IMR-90 (cell line): ENCODE results near the gene PLD3. TPM values are rescaled to one million over a fixed set of nuclear protein-coding genes. Genes with fewer than 3 reads are reported as not detected.

ENCODE experiments used
- ATAC-seq: fragments of 200-7000 bp; cut with Tn5 transposase; 2 replicates; pipeline ENCODE4 v1.9.1; 2020; ENCODE audit warnings: low read depth, mild to moderate bottlenecking, moderate library complexity
- BruUV-seq: library from RNA; stranded (reverse); fragments of 400-500 nt; replicated peaks from 2 replicates; lab custom pipeline; 2021; lab: Mats Ljungman, UMichigan
- CTCF ChIA-PET: fragments of 300-600 bp; formaldehyde crosslinking; extraction: SDS; loops from one replicate; lab custom pipeline; 2021; ENCODE audit warnings: antibody characterized with exemption; lab: Yijun Ruan, JAX
- POLR2A ChIA-PET: fragments of 300-600 bp; sonication (Branson Sonifier 250); formaldehyde crosslinking; loops from one replicate; lab custom pipeline; 2022; ENCODE audit warnings: antibody characterized with exemption; ENCODE audit not compliant: unreplicated experiment; lab: Charles Lee
- DNase-seq: peaks from one replicate; pipeline ENCODE4 v3.0.0; 2013
- H2AFZ ChIP-seq: replicated peaks from 2 replicates; pipeline ENCODE3; 2013; ENCODE audit warnings: low read length, mild to moderate bottlenecking; ENCODE audit not compliant: poor library complexity
- H2AK5ac ChIP-seq: 2 replicates; pipeline ENCODE4 v1.6.1; 2013; ENCODE audit warnings: low read depth, low read length, inconsistent platforms
- H2AK9ac ChIP-seq: replicated peaks from 2 replicates; pipeline ENCODE3; 2013; ENCODE audit warnings: mild to moderate bottlenecking, low read depth, low read length, moderate library complexity; ENCODE audit not compliant: poor library complexity
- H2BK120ac ChIP-seq: 2 replicates; pipeline ENCODE4 v1.6.1; 2013; ENCODE audit warnings: low read depth, low read length, inconsistent platforms
- H2BK15ac ChIP-seq: 3 replicates; pipeline ENCODE4 v1.6.1; 2013; ENCODE audit warnings: low read depth, low read length, inconsistent platforms
- H2BK20ac ChIP-seq: 2 replicates; pipeline ENCODE4 v1.6.1; 2013; ENCODE audit warnings: low read depth, mild to moderate bottlenecking, inconsistent platforms, low read length, moderate library complexity
- H2BK5ac ChIP-seq: 2 replicates; pipeline ENCODE4 v1.6.1; 2013; ENCODE audit warnings: mild to moderate bottlenecking, low read depth, low read length, inconsistent platforms; ENCODE audit not compliant: poor library complexity, severe bottlenecking
- H3K14ac ChIP-seq: replicated peaks from 2 replicates; pipeline ENCODE4 v1.6.1; 2013; ENCODE audit warnings: low read depth, low read length, inconsistent platforms
- H3K18ac ChIP-seq: 2 replicates; pipeline ENCODE4 v1.6.1; 2013; ENCODE audit warnings: low read depth, low read length, control low read depth
- H3K23ac ChIP-seq: 2 replicates; pipeline ENCODE4 v1.6.1; 2013; ENCODE audit warnings: low read depth, low read length, inconsistent platforms
- H3K27ac ChIP-seq: 2 replicates; pipeline ENCODE4 v1.5.1; 2013; ENCODE audit warnings: mild to moderate bottlenecking, control low read depth, low read length; ENCODE audit not compliant: insufficient read depth
- H3K27me3 ChIP-seq: 2 replicates; pipeline ENCODE4 v1.6.1; 2013; ENCODE audit warnings: low read length; ENCODE audit not compliant: control insufficient read depth, insufficient read depth
- H3K36me3 ChIP-seq: 2 replicates; pipeline ENCODE4 v1.6.1; 2013; ENCODE audit warnings: low read length, mixed read lengths; ENCODE audit not compliant: control insufficient read depth, insufficient read depth
- H3K4ac ChIP-seq: 2 replicates; pipeline ENCODE4 v1.6.1; 2013; ENCODE audit warnings: low read depth, low read length, inconsistent platforms
- H3K4me1 ChIP-seq: 2 replicates; pipeline ENCODE4 v1.6.1; 2013; ENCODE audit warnings: low read length, mixed read lengths; ENCODE audit not compliant: control insufficient read depth, insufficient read depth
- H3K4me2 ChIP-seq: 2 replicates; pipeline ENCODE4 v1.6.1; 2013; ENCODE audit warnings: low read depth, mild to moderate bottlenecking, control low read depth, low read length, moderate library complexity
- H3K4me3 ChIP-seq: 2 replicates; pipeline ENCODE4 v1.5.1; 2013; ENCODE audit warnings: low read depth, mild to moderate bottlenecking, control low read depth, low read length, moderate library complexity; ENCODE audit not compliant: insufficient read depth
- H3K56ac ChIP-seq: 2 replicates; pipeline ENCODE4 v1.6.1; 2013; ENCODE audit warnings: low read length, inconsistent platforms; ENCODE audit not compliant: insufficient read depth; ENCODE audit errors: extremely low read depth
- H3K79me1 ChIP-seq, 2 experiments: 2 replicates each; pipeline ENCODE4 v1.6.1; 2013; ENCODE audit warnings: low read length in 2 of 2, inconsistent platforms in 1 of 2, low read depth in 1 of 2
- H3K9ac ChIP-seq: 2 replicates; pipeline ENCODE4 v1.6.1; 2013; ENCODE audit warnings: low read depth, low read length, control low read depth
- H3K9me1 ChIP-seq: 2 replicates; pipeline ENCODE4 v1.6.1; 2013; ENCODE audit warnings: low read length, inconsistent platforms; ENCODE audit not compliant: insufficient read depth
- H3K9me3 ChIP-seq: 2 replicates; pipeline ENCODE4 v1.6.1; 2013; ENCODE audit warnings: low read length; ENCODE audit not compliant: control insufficient read depth, insufficient read depth
- H4K20me1 ChIP-seq: 2 replicates; pipeline ENCODE4 v1.6.1; 2013; ENCODE audit warnings: low read length, inconsistent platforms; ENCODE audit not compliant: insufficient read depth
- H4K5ac ChIP-seq: 2 replicates; pipeline ENCODE4 v1.6.1; 2013; ENCODE audit warnings: mild to moderate bottlenecking, low read depth, low read length, control low read depth
- H4K8ac ChIP-seq, 2 experiments: 2 replicates each; pipeline ENCODE4 v1.6.1; 2013; ENCODE audit warnings: low read depth in 2 of 2, low read length in 2 of 2, control low read depth in 1 of 2, inconsistent platforms in 1 of 2
- H4K91ac ChIP-seq: 2 replicates; pipeline ENCODE4 v1.6.1; 2013; ENCODE audit warnings: low read depth, low read length, inconsistent platforms; ENCODE audit not compliant: insufficient read depth
- BHLHE40 ChIP-seq: fragments of 150-350 bp; IDR thresholded peaks from 2 replicates; pipeline ENCODE4 v1.6.1; 2016; ENCODE audit warnings: mild to moderate bottlenecking, low read depth, low read length
- CEBPB ChIP-seq: IDR thresholded peaks from 2 replicates; pipeline ENCODE4 v1.6.1; 2012; ENCODE audit warnings: low read depth, low read length, improper control_type of control experiment
- CHD1 ChIP-seq: IDR thresholded peaks from 2 replicates; pipeline ENCODE4 v1.6.1; 2012; ENCODE audit warnings: low read depth, low read length, improper control_type of control experiment
- CTCF ChIP-seq: conservative IDR thresholded peaks from 2 replicates; pipeline ENCODE4 v1.5.1; 2012; ENCODE audit warnings: mild to moderate bottlenecking, low read depth, low read length, improper control_type of control experiment
- ELK1 ChIP-seq: fragments of 150-350 bp; IDR thresholded peaks from 2 replicates; pipeline ENCODE4 v1.6.1; 2016; ENCODE audit warnings: low read depth, mild to moderate bottlenecking, low read length, moderate library complexity, borderline replicate concordance
- FOS ChIP-seq: fragments of 150-350 bp; IDR thresholded peaks from 2 replicates; pipeline ENCODE4 v1.6.1; 2016; ENCODE audit warnings: low read depth, low read length
- MAFK ChIP-seq: IDR thresholded peaks from 2 replicates; pipeline ENCODE4 v1.6.1; 2012; ENCODE audit warnings: low read depth, low read length, improper control_type of control experiment
- MAZ ChIP-seq: IDR thresholded peaks from 2 replicates; pipeline ENCODE4 v1.6.1; 2012; ENCODE audit warnings: low read depth, mild to moderate bottlenecking, low read length, improper control_type of control experiment, moderate library complexity, borderline replicate concordance
- MXI1 ChIP-seq: IDR thresholded peaks from 2 replicates; pipeline ENCODE4 v1.6.1; 2012; ENCODE audit warnings: low read depth, mild to moderate bottlenecking, low read length, moderate library complexity, borderline replicate concordance
- NFE2L2 ChIP-seq: fragments of 150-350 bp; IDR thresholded peaks from 2 replicates; pipeline ENCODE4 v1.6.1; 2016; ENCODE audit warnings: low read depth, mild to moderate bottlenecking, low read length
- POLR2A ChIP-seq: IDR thresholded peaks from 2 replicates; pipeline ENCODE4 v1.6.1; 2012; ENCODE audit warnings: mild to moderate bottlenecking, low read depth, low read length
- RAD21 ChIP-seq: IDR thresholded peaks from 2 replicates; pipeline ENCODE4 v1.6.1; 2012; ENCODE audit warnings: low read length, improper control_type of control experiment
- RCOR1 ChIP-seq: IDR thresholded peaks from 2 replicates; pipeline ENCODE4 v1.6.1; 2012; ENCODE audit warnings: mild to moderate bottlenecking, low read length, improper control_type of control experiment; ENCODE audit not compliant: insufficient replicate concordance
- RFX5 ChIP-seq: IDR thresholded peaks from 2 replicates; pipeline ENCODE4 v1.8.0; 2012; ENCODE audit warnings: low read depth, mild to moderate bottlenecking, low read length, moderate library complexity
- SMC3 ChIP-seq: fragments of 150-350 bp; IDR thresholded peaks from 2 replicates; pipeline ENCODE4 v1.6.1; 2016; ENCODE audit warnings: low read depth, mild to moderate bottlenecking, antibody characterized with exemption, low read length, moderate library complexity
- USF2 ChIP-seq: fragments of 150-350 bp; IDR thresholded peaks from 2 replicates; pipeline ENCODE4 v1.6.1; 2017; ENCODE audit warnings: mild to moderate bottlenecking, antibody characterized with exemption, low read length, low read depth
- WGBS, 2 experiments: methylation state at CpG; one replicate each; pipeline versions ENCODE4 v1.1.5 to v1.1.7; 2013; ENCODE audit warnings: missing lambda C conversion rate in 2 of 2; ENCODE audit not compliant: insufficient read length in 1 of 2; ENCODE audit errors: extremely low coverage in 2 of 2; 5-methylcytosine and 5-hydroxymethylcytosine counted together
- dilution Hi-C: fragments of 300-500 bp; cut with HindIII; formaldehyde crosslinking; loops from one replicate; pipeline ENCODE4 v1.14.3; 2018; ENCODE audit warnings: low sequenced_read_pairs; ENCODE audit not compliant: unreplicated experiment
- in situ Hi-C: fragments of 300-500 bp; cut with MboI; formaldehyde crosslinking; loops from 3 replicates; pipeline ENCODE4 v1.14.3; 2019; ENCODE audit warnings: low sequenced_read_pairs, inconsistent platforms, mixed read lengths
- intact Hi-C: fragments of 100-400 bp; cut with micrococcal nuclease; formaldehyde crosslinking; loops from 2 replicates; pipeline ENCODE4 v1.10.0; 2022
- polyA plus RNA-seq, 3 experiments: library from polyadenylated mRNA; depleted of rRNA; stranded (reverse); fragments of >200 nt; gene quantifications; 2 replicates each; pipeline ENCODE4 v1.2.3, GENCODE V29; 2012; ENCODE audit warnings: low replicate concordance in 1 of 3
- total RNA-seq: library from RNA; depleted of rRNA; stranded (reverse); fragments of >200 nt; gene quantifications from 2 replicates; pipeline ENCODE4 v1.2.3, GENCODE V29; 2012

PLD3 gene
- total and polyA plus RNA-seq, 2 of the 4 experiments (the other 2 are of a cell fraction) = 117 to 665 TPM

GRCh38 chr19:40337107-40337506, 11.4 kb upstream of the PLD3 start:
- Histone ChIP-seq H4K5ac (no peak overlapping the region), H2AK5ac (no peak overlapping the region), H3K27me3 (no peaks in the 10 kb centered on the region), H4K20me1 (peaks cover 9% of the 10 kb centered on the region; the same call in 1 of the 2 replicates), H3K4me3 (no peak overlapping the region), H4K91ac (no peak overlapping the region), H2BK15ac (no peak overlapping the region), H3K4me2 (no peak overlapping the region), H3K9me3 (no peaks in the 10 kb centered on the region), H3K9me1 (no peaks in the 10 kb centered on the region), H3K4me1 (no peaks in the 10 kb centered on the region), H3K36me3 (peaks cover 21% of the 10 kb centered on the region), H3K14ac (no peak overlapping the region), H3K9ac (no peak overlapping the region), H3K18ac (no peak overlapping the region), H3K56ac (no peak overlapping the region), H3K79me1 (peaks cover 9 to 39% of the 10 kb centered on the region in 2 experiments), H2AK9ac (no peak overlapping the region), H3K23ac (no peak overlapping the region), H4K8ac (no peak overlapping the region), H3K27ac (no peak overlapping the region), H2BK120ac (no peak overlapping the region), H3K4ac (no peak overlapping the region), H2BK5ac (no peak overlapping the region), H2AFZ (no peak overlapping the region), H2BK20ac (no peak overlapping the region)
- ChIA-PET POLR2A (no interaction called here), CTCF (no interaction called here)
- no peak for ATAC-seq
- DNase-seq = no peak
- TF ChIP-seq ELK1 (no peak), POLR2A (no peak), SMC3 (no peak), RFX5 (no peak), USF2 (no peak), CHD1 (no peak), NFE2L2 (no peak), CEBPB (no peak), MXI1 (no peak), BHLHE40 (no peak), MAFK (no peak), FOS (no peak), MAZ (no peak), RCOR1 (no peak), RAD21 (no peak), CTCF (no peak)
- dilution Hi-C loops (no loop called here), intact Hi-C loops (no loop called here), in situ Hi-C loops (no loop called here)
- no CpG with 5 or more reads among the region's 2 CpGs for WGBS, 2 experiments
- no TSS peak for BruUV-seq
